ENCODE measurements around the gene SLC9A3.

The SLC9A3 gene

GRCh38 chr5:530001-530955, 6.0 kb upstream of the SLC9A3 start:
- no peak for TF ChIP-seq CTCF (IDR thresholded peaks at IDR 0.05; ENCODE audit: insufficient read depth, low read depth, low read length, missing control alignments)

GRCh38 chr5:528629-529511, 4.6 kb upstream of the SLC9A3 start:
- H3K4me3 ChIP-seq (ENCODE audit: low read length): no peak overlapping the region
- DNase-seq (ENCODE audit: low read depth): no peak
- no peak for TF ChIP-seq CTCF (IDR thresholded peaks at IDR 0.05; ENCODE audit: insufficient read depth, low read depth, low read length, missing control alignments)

More at GRCh38 chr5:530001-530955, 6.0 kb upstream of the SLC9A3 start:
- no peak overlapping the region for H3K4me3 ChIP-seq (ENCODE audit: low read length)
- no peak for DNase-seq (ENCODE audit: low read depth)

GRCh38 chr5:527646-528628, 3.7 kb upstream of the SLC9A3 start:
- no peak overlapping the region for H3K4me3 ChIP-seq (ENCODE audit: low read length)
- DNase-seq (ENCODE audit: low read depth): no peak
- TF ChIP-seq CTCF (IDR thresholded peaks at IDR 0.05; ENCODE audit: insufficient read depth, low read depth, low read length, missing control alignments): no peak

GRCh38 chr5:526456-527088, 2.3 kb upstream of the SLC9A3 start:
- no peak overlapping the region for H3K4me3 ChIP-seq (ENCODE audit: low read length)
- no peak for TF ChIP-seq CTCF (IDR thresholded peaks at IDR 0.05; ENCODE audit: insufficient read depth, low read depth, low read length, missing control alignments)
- no peak for DNase-seq (ENCODE audit: low read depth)

- no peak overlapping the region for H3K4me3 ChIP-seq (ENCODE audit: low read length)
- TF ChIP-seq CTCF (IDR thresholded peaks at IDR 0.05; ENCODE audit: insufficient read depth, low read depth, low read length, missing control alignments): no peak
- no peak for DNase-seq (ENCODE audit: low read depth)
Observed at GRCh38 chr5:525916-526315, 1.7 kb upstream of the SLC9A3 start.

All from epithelial cell of esophagus (primary cell).